Cortex of kidney (tissue), 1 donor: ENCODE data around the gene HOXD11.

Experiments used
- DNase-seq: peaks from one replicate; lab custom pipeline; 2025; lab: John Stamatoyannopoulos, UW

The HOXD11 gene

DNA sequence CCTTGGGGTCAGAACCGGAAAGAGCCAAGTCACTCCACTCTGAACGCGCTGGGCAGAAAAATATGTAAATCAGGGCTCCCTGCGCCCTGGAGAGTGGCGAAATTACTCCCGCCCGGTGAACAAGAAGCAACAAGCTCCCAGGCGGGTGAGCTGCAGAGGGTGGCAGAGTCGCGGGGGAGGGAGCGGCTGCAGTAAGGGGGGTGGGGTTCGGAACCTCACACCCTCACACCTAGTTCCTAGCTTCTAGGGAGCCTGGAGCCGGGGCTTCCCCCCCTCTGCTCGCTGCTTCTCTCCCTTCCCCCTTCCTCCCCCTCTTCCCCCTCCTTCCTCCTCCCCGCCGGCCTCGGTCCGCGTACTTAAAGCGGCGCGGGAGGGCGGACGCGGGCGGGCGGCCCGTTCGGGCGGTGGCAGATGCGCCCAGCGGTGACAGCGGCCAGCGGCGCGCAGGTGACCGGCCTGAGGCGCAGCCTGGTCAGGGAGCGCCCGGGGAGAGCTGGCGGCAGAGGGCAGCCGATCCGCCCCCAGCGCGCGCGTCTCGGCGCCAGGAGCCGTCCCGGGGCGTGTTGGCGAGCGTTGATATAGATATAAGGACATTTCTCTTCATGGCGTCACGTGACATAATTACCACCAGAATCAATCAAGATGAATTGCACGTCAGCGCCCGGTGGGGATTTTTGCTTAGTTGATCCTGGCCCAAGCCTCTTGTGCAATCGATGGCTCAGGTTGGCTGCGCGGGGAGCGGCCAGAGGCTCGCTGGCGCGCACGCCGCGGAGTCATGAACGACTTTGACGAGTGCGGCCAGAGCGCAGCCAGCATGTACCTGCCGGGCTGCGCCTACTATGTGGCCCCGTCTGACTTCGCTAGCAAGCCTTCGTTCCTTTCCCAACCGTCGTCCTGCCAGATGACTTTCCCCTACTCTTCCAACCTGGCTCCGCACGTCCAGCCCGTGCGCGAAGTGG lies at the start of gene HOXD11:
Gene HOXD11 (plus strand): TSS at position 700 of the 959 bp plus-strand sequence. CDS start 76 bp downstream, at position 776.
- DNase-seq, result no peak

DNA sequence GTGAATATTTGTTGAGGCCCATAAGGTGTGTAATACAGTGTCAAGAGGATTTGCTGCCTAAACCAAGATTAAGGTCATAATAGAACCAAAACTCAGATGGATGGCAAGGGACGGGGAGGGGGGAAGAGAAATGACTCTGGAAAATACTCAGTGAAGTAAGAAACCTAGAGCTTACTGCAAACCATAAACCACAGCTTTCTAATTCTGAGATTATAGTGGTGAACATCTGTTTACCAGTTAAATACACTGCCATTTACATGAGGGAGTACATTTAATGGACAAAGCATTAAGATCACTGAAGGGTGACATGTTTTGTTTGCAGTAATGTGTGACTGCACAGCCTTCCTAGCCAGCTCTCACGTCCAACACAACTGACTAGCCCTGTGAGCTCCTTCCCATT lies 43.1 kb upstream of the HOXD11 start:
- DNase-seq, result no peak

DNA sequence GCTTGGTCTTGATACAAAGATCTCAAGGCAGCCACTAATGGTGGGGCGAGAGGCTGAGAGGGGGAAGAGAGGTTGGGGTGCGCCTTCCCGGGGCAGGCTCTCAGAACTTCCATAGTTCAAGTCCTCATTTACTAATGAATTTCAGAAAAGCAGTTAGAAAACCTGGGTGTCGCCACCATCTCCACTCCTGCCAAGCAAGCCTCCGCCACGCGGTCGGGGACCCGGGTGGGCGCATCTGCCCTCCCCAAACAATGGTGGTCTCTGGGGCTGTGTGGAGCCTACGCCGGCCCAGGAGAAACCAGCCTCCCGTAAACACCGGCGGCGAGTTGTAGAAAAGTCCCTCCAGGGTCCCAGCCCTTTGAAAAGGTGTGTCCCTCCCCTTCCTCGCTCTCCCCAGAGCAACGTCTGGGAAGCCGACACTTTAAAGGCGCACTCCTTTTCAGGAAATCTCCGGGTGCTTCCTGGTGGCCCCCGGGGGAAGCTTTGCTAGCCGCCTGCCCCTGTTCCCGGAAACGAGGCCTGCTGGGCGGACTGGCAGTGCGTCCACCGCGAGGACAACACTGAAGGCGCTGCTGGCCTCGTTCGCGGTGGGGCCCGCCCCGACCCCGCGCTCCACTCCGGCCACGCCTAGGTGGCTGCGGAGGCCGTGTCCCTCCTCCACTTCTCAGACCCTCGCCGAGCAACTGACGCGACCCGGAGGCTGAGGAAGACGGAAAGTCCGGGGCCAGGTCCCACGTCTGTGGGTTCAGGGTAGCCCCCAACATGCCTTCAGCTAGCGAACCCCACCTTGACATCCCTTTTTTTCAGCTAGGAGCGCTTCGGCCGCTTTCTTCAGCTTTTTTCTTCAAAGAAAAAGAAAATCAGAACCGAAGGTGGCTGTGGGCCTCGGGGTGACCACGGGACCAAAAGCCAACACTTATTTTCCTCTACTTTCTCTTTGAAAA lies 40.2 kb upstream of the HOXD11 start:
- no peak for DNase-seq

DNA sequence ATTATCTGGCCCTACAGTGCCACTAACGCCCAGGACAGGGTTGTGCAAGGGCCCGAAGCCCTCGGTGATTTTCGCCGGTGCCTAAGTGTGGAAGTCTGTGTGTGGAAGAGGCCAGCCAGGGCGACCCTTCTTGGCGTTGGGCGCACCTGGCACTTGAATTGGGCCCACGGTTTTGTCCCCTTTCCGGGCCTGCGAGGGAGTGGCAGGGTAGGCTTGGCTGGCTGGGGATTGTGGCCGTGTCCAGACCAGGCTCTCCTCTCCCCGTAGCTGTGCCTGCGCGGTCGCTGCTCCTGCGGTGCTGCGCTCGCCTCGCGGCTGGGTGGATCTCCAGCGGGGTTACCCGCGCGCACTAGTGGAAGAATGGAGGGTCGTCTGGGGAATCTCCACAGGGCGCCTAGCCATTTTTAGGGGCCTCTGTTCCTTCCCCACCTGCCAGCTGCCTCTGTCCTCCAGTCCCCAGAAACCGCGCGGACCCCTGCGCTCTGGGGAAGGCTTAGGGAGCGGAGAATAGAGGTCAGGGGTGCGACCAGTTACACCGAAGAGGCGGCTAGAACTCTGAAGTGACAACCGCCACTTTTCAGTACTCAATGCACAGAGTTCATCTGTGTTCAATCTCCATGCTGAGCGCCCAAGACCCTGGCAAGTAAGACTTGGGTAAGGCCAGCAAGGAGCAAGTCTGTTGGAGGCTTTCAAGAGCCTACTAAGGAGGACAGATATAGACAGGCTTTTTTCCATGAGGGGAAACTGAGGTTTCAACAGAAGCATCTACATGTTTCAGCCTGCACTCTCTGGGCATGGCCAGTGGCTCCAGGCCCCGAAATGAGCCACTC lies 39.3 kb upstream of the HOXD11 start:
- DNase-seq, result no peak

DNA sequence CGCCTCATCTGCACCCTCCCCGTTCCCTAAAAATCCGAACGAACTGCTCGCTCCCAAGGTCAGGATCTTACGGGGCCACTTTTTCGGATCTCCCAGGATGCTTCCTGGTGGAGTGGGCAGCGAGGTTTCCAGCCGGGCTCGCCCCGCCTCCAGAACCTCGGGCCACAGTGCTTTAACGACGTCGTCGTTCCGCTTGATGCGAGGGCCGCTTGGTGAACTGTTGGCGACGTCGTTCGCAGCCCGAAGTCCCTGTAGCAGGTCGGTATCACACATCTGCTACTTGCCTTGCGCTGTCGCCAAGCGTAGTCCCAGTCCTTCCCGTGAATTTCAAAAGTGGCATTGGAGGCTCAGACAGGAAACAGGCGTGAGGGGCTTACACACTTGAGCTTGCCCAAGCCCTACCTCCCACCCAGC lies 38.7 kb upstream of the HOXD11 start:
- DNase-seq, result no peak

DNA sequence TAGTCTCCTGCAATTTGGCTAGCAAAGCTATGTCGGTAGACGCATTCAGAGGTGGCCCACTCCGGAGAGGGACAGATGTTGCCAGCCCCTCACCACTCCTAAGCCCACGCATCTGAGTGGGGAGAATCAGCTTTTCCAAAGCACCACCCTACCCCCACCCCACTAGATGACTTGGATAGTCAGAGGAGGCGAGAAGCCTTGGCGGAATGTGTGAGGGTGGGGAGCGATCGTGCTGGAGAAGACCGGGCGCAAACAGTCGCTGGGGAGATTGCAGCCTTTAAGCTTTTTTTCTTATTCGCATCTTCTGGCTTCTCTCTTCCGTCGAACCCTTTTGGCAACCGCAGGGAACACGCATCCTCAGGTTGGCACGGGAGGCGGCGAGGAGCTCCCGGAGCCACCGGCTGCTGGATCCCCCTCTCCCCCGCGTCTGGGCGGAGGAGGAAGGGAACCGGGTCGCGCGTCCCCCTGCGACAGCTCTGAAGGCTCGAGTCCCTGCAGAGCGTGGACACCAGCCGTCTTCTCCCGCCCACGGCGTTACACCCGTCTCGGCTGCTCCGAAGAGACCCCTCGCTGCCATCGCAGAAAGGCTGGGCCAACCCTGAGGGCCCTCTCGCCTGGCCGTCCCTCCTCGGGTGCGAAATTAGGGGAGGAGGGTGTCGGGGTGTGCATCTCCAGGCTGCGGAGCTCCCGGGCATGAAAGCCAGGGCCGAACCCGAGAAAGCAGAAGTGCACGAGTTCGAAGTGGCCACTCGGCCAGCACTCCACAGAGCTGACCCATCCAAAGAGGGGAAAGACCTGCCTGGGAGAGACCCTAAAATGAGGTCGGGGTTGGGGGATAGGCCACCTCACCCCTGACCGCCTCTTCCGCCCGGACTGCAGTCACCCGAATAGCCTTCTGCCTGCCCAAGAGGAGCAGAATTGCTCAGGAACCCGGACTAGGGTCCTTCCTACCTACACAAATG lies 35.5 kb upstream of the HOXD11 start:
- DNase-seq, result no peak

DNA sequence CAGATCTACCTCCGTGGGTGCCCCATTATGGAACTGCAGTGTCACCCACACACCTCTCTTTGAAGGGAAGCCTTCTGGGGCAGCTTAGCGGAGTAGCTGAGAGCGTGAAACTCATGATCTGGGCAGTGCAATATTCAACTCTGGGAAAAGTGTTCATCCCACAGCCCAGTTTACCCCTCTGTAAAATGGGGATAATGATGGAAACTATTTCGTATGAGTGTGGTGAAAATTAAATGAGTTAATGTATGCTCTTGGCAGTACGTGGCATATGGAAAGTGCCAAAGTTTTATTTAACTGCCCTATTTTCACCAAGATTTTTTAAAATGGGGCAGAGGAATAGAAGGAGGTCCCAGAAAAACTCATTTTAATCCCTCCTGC lies 34.8 kb upstream of the HOXD11 start:
- no peak for DNase-seq

DNA sequence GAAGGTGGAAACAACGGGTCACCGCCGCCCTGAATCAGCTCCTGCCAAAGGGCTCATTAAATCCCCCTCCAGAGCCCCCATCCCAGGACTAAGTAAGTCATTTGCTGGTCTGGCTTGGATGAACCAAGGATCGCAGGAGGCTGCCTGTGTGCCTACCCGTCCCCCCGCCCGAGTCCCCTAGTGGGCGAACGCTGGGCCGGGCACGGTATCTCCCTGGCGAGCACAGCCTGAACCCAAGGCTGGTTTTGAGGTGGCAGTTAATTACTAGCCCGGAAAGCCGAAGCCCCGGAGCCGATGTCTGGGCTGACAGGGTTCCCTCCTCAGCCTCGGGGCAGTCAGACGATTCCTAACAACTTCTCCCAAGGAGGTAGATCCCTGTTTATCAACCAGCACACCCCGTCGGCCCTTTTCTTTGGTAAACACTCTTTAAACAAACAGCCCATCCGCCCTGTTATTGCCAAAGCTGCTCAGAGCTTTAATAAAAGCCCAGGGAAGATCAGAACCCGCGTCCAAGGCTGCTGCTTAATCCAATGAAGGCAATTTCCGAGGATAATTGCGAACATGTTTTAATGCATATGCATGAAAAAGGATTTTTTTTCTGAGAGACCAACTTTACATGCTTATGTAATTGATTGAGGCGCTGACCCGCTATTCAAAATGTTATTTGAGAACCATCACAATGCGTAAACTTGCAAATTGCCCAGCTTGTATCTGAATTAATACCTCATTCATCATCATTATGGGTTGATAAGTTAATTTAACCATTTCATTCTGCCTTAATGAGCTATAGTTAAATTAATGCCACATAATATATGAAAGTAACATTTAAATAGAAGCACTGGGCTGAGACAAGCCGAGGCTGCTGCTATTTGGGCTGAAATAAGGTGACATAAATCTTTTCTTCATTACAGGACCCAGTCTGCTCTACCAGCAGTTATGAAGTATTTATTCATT lies 33.9 kb upstream of the HOXD11 start:
- DNase-seq, result no peak

DNA sequence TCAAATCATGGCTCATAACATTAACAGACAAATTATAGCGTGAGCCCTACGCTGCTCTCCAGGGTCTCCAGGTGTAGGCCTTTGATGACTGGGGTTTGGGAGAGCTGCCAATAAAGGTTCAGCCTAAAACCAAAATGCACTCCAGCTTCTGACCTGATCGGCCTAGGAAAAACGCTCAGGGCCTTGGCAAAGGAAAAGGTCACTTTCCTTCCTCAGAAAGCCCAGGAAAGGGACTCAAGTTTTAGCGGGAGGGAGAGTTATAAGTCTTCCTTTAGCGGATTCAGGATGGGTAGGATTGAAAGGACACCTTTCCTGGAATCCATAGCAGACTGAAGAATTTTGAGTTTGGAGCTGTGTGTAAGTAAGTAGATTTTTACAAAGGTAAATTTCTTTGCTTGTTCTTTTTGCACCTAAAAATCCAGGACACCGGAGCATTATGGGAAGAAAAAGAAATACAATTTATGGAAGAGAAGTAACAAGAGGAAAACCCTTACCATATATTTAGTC lies 32.1 kb upstream of the HOXD11 start:
- DNase-seq, result no peak

DNA sequence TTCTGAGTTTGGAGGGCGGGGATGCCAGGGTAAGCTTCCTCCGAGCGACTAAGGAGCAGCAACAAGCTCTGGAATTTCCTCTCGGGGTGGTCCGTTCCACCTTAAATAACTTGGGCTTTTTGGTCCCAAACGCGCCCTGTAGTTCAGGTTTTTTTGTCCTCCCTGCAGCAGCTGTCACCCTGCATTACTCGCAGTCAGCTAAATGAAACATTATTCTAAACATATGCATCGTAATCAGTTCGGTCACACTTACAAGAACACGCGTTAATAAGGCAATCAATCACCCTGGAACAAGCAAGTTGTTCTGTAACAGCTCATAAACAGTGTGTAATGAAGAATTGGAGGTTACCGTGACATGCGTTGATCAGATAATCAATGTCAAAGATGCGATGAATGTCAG lies 31.6 kb upstream of the HOXD11 start:
- DNase-seq, result no peak

DNA sequence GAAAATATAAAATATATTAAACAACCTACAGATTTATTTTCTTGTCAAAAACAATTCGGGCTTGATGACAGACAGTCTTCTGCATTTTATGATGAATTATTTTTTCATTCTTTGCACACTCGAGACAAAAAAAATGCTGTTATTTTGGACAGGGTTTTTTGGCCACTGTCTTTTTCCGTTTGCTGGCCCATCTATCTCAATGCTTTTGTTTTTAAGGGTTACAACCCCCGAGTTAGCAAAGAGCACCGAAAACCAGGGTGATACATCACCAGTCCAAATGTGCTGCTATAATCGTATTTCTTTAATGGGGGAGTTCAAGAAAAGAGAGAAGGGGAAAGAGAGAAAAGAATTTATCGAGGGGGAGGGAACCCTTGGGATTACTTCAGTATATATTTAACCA lies 31.0 kb upstream of the HOXD11 start:
- DNase-seq, result no peak

DNA sequence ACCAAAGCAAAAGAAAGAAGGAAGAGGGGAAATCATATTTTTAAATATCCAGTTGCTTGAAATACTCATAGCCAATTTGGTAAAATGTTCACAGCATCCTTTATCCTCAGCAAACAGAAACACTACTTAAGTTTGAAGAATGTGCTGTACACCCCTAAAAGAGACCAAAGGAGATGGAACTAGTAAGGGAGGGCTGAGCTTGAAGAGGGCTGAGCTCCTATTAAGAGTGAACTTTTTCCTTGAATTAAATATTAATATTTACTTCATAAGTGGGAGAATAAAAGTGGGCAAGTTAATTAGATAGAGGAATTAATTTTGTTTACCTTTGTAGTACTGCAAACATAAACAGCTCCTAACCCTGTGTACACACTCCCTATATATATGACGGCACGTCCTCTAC lies 30.3 kb upstream of the HOXD11 start:
- DNase-seq, result no peak

DNA sequence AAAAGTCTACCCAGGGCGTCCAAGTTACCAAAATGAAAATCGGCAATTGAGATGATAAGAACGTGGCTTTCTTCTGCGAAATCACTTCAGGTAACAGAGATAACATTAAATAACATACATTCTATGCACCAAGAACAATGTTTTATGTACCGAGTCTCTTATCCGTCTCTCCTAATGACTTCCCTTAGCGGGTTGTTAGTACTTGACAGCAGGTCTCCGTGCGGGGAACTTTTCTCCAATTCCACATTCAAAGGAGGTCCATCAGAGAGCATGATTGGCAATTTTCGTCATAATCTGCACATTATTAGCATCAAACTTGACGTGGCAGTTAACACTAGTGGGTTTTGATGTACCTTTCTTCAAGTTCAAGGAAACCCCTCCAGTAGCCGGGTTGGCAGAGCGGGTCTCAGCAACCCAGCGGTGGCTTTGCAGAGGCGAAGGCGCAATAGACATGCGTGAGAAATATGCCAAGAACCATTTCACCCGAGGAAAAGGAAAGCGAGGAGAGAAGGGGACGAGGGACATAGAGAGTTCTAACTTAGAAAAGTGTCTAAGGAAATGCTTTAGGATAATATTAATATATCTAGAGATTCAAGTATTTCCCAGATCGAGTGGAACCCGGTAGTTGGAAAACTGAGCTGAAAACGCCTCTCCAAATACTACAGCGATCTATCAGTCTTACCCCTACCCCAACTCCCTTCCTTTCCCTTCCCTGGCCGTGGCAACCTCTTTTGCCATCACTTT lies 28.4 kb upstream of the HOXD11 start:
- no peak for DNase-seq

DNA sequence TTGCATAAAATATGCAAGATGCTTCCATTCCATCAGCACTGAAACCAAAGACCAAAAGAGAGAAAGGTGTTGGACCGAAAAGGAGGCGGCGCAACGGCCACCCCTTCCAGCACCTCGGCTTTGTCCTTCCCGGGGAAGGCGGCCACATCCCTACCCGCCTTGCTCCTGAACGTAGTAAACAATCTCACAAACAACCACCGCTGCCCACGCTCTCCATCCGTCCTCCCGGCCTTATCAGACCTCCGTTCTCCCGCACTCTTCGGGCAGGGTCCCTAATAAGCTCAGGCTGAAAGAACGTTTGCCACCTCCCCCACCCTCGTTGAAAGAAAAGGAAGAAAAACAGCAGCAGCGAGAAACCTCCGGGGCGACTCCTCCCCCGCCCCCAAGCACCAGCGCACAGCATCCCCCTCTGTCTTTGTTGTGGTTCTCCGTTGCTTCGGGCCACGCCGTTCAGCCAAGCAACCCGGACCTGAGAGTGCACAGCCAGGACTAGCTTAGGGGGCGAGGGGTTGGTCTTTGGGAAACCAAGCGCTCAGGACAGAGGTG lies 27.7 kb upstream of the HOXD11 start:
- no peak for DNase-seq

DNA sequence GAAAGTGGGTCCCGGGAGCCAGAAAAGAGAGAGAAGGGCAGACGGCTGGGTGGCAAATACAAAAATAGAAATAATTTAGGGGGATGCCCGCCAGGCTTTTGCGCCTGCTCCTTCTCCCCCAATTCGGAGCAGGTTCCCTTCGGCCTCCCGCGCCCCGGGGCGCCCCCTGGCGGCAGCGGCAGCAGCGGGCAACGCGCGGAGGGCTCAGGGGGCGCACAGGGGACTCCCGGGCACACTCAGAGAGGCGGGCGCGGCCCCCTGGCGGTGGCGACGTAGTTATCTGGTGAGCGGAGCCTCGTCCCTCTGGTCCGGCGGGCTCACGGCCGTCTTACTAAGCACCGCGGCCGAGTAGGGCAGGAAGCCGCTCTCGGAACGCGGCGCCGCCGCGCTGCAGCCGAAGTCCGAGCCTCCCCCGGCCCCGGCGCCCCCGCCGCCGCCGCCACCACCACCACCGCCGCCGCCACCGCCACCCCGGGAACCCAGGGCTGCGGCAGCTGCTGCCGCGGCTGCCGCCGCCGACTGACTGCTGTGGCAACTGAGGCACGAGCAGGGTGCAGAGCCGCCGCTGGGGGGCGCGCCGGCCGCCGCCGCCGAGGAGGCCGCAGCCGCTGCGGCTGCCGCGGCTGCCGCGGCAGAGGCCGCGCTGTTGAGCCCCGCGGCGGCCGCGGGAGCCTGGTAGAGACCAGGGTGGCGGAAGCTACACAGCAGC lies 27.1 kb upstream of the HOXD11 start:
- no peak for DNase-seq

DNA sequence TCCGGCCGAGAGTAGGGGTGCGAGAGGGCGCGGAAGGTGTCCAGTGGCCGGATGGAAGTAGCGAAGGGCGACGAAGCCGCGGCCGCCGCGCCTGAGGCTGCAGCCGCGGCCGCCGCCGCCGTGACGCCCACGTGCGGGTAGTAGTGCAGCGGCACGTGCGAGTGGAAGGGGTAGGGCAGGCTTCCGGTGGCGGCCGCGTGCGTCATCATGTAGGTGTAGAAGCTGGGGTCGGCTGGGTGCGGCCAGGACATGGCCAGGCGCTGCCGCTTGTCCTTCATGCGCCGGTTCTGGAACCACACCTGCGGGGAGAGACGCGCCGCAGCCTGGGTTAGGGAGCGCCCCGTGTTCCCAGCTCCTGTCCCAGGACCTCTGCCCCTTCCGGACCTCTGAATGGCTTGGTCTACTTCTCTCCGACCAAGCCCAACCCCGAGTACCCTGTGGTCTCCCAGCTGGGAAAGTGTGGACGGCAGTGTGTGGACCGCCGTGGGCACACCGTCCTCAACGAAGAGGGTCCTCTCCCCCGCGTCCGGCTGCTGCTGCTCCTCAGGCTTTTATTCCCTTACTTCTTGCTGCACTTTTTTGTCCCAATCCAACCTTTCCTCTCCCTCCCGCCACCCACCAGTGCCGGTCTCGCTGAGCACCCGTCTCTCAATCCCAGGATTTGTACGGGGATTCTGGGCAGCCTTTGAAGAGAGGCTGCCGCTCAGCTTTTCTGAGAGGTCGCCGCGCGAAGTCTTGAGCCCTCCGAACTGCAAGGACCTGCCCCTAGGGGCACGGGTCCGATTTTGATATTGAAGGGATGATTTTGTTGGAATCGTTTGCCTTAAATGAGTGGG lies 26.3 kb upstream of the HOXD11 start:
- no peak for DNase-seq

DNA sequence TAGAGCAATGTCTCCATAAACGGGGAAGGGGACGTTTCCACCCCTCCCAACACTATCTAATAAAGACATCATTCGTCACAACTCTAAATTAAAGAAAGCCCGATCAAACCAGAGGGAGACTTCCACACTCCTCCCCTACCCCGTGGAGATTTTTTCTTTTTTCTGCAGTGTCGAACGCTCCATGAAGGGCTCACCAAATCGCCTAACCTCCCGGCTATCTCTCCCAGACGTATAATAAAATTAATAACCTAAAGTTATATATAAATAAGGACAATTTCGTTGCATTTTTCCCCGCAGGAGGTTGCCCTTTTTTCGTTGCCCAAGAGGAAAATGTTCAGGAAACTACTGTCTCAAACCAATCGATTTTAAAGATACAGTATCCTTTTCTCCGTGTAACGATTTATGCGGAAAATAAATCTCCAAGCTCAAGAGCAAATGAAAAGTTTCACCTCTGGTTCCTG lies 25.7 kb upstream of the HOXD11 start:
- DNase-seq, result no peak
